ENCODE data around the gene AOAH.

AOAH gene

DNA sequence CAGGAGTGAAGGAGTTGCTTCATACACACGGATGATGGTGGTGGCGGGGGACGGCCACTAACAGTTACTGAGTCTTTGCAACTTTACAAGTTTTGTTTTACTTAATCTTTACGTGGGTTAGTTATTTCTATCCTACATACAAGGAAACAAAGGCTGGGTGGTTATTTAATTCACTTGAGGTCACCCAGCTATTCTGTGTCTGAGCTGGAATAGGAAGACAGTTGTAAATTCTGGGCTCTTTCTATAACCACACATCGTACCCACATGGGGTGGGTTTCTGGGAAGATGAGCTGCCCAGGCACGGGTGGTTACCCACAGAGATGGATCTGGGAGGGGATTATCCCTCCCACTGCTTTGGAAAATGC lies 196.8 kb downstream of the AOAH start:
- H3K9me3 ChIP-seq = no peaks in the 10 kb centered on the region
- H3K27me3 ChIP-seq = no peaks in the 10 kb centered on the region
- H3K27ac ChIP-seq = peak overlapping the region; percentile 51
- TF ChIP-seq, protein P1, sequence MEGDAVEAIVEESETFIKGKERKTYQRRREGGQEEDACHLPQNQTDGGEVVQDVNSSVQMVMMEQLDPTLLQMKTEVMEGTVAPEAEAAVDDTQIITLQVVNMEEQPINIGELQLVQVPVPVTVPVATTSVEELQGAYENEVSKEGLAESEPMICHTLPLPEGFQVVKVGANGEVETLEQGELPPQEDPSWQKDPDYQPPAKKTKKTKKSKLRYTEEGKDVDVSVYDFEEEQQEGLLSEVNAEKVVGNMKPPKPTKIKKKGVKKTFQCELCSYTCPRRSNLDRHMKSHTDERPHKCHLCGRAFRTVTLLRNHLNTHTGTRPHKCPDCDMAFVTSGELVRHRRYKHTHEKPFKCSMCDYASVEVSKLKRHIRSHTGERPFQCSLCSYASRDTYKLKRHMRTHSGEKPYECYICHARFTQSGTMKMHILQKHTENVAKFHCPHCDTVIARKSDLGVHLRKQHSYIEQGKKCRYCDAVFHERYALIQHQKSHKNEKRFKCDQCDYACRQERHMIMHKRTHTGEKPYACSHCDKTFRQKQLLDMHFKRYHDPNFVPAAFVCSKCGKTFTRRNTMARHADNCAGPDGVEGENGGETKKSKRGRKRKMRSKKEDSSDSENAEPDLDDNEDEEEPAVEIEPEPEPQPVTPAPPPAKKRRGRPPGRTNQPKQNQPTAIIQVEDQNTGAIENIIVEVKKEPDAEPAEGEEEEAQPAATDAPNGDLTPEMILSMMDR (IDR thresholded peaks at IDR 0.05) = no peak
- H3K4me1 ChIP-seq (ENCODE audit: control insufficient read depth in 1 of 2, insufficient read depth in 1 of 2, low read depth in 1 of 2, low read length in 1 of 2) = no peaks in the 10 kb centered on the region
- H3K4me3 ChIP-seq (ENCODE audit: low read depth in 1 of 2, low read length in 1 of 2) = no peak overlapping the region
- H3K36me3 ChIP-seq = peaks cover 99% of the 10 kb centered on the region

DNA sequence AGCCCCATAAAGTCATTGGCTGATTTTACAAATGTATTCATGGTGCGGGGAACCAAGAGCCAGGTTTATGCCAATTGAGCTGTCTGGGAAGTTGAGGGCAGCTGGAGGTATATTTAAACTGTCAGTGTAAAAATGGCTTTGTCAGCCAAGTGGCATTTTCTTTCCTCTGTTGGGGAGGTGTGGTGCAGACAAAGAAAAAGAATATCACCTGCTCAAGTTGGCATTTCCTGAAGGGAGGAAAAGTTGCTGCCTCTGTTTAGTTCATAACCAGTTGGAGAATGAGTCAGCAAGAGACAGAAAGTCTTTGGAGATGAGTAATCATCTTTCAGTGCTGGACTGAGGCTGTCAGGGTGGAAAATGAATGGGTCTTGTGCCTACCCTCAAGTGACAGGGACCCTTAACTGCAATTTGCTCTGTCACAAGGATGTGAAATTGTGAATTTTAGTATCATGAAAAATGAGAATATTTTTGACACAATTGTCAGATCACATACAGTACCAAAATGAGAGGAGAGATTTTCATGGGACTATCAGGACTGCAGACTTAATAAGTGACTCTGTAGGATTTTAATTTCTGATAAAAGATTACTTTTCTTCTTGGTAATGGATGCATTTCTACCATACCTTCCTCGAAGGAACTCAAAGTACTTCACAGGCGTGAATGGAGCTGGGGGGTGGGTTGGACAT lies 197.3 kb downstream of the AOAH start:
- Histone ChIP-seq H3K27me3 (no peaks in the 10 kb centered on the region), H3K4me1 (ENCODE audit: control insufficient read depth in 1 of 2, insufficient read depth in 1 of 2, low read depth in 1 of 2, low read length in 1 of 2) (no peaks in the 10 kb centered on the region), H3K4me3 (ENCODE audit: low read depth in 1 of 2, low read length in 1 of 2) (no peak overlapping the region), H3K36me3 (peaks cover 99% of the 10 kb centered on the region), H3K9me3 (no peaks in the 10 kb centered on the region), H3K27ac (peak overlapping the region; percentile 51)
- TF ChIP-seq, protein P1 (IDR thresholded peaks at IDR 0.05) = no peak

DNA sequence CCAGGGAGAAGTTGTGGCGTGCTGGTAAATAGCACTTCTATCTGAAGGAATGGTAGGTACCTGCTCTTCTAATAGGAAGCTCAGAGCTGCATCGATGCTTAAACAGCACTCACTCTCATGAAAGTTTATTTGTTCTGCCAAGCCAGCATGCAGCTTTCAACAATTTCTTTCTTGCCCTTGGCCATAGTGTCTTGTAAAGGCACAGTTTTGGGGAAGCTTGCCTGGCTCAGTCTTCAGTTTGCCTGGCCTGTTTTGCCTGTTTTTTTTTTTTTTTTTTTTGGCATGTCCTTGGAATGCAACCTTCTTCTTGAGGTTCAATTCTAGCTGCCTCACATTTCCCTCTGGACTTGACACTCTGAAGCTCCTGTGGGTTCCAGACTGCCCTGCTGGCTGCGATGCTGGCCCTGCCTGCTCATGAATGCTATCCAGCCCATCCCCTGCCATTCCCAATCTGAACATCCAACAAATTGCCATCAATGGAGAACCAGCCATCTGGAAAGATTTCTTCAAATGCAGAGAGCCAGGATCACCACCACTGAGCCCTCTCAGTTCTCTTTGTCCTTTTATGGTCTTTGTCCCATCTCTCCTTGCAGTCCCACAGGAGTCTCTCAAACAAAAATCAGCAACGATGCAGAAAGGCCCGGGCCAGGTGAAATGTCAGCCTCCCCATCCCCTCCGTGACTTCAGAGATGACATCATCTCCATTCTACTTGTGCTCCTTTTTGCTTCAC lies 200.8 kb downstream of the AOAH start:
- Histone ChIP-seq H3K9me3 (no peaks in the 10 kb centered on the region), H3K4me1 (ENCODE audit: control insufficient read depth in 1 of 2, insufficient read depth in 1 of 2, low read depth in 1 of 2, low read length in 1 of 2) (no peaks in the 10 kb centered on the region), H3K27ac (no peak overlapping the region), H3K36me3 (peaks cover 99% of the 10 kb centered on the region), H3K27me3 (no peaks in the 10 kb centered on the region), H3K4me3 (ENCODE audit: low read depth in 1 of 2, low read length in 1 of 2) (no peak overlapping the region)
- TF ChIP-seq, protein P1 (IDR thresholded peaks at IDR 0.05) = no peak

DNA sequence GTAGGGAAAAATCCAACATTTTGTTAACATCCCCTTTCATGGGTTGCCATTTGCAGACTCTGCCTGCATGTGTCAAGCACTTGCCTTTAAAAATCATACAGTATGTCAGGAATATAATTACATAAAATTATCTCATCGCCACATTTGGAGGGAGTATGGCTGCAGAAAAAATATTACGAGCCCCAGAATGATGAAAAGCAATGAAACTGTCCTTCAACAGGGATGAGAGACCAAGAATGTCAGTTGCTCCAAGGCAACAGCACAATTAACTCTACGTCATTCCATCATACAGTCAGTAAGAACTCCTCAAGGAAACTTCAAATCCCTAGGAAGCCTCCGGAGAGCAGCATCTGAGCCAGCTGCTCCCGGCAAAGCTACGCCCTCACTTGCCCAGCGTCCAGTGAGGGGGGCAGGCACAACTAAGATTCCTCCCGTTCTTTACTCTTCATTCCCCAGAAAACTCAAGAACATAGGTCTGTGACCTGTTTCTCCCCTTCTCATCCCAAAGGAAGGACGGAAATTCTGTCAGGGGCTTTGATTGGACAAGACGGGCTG lies 201.8 kb downstream of the AOAH start:
- TF ChIP-seq, protein P1 (IDR thresholded peaks at IDR 0.05) = no peak
- H3K36me3 ChIP-seq = peaks cover 99% of the 10 kb centered on the region
- H3K9me3 ChIP-seq = no peaks in the 10 kb centered on the region

DNA sequence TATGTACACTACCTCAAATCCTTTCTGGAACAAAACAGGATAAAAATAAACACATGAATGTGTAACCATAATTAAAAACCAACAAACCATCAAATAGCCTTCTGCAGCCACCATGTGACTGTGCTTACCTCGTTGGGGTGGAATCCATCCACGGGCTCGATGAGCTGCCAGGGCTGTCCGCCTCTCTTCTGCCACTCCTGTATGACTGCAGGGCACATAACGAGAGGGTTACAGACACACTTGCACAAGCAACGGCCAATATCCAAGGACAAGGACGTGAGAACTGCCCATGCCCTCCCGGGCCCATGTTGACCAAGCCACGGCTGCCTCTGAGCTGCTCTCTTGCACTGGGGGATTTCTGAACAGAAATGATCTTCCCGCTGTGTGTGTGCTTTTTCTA lies 202.4 kb downstream of the AOAH start:
- Histone ChIP-seq H3K27me3 (no peaks in the 10 kb centered on the region), H3K4me1 (ENCODE audit: control insufficient read depth in 1 of 2, insufficient read depth in 1 of 2, low read depth in 1 of 2, low read length in 1 of 2) (peaks cover 0 to 3% of the 10 kb centered on the region in 2 experiments), H3K27ac (no peak overlapping the region), H3K9me3 (no peaks in the 10 kb centered on the region), H3K4me3 (ENCODE audit: low read depth in 1 of 2, low read length in 1 of 2) (no peak overlapping the region), H3K36me3 (peaks cover 93% of the 10 kb centered on the region)
- TF ChIP-seq, protein P1 (IDR thresholded peaks at IDR 0.05) = no peak

More for the DNA sequence above, 201.8 kb downstream of the AOAH start:
- Histone ChIP-seq H3K27me3 (no peaks in the 10 kb centered on the region), H3K4me3 (ENCODE audit: low read depth in 1 of 2, low read length in 1 of 2) (no peak overlapping the region), H3K27ac (no peak overlapping the region), H3K4me1 (ENCODE audit: control insufficient read depth in 1 of 2, insufficient read depth in 1 of 2, low read depth in 1 of 2, low read length in 1 of 2) (no peaks in the 10 kb centered on the region)
